Activated CD4-positive, alpha-beta T cell treated with anti-CD3 and anti-CD28 coated beads, Interleukin-2, Interleukin-4, amounts not matched to agents 100 ng/mL and 50 ng/mL, durations not matched to agents 16 hours and 8 hours (primary cell): ENCODE results near the gene BRCC3.
"Not testable (repeated sequence)": the region's sequence is repeated elsewhere in the genome, so short reads cannot be mapped to it uniquely, and the experiment has no call there.

Source experiments
- DNase-seq: peaks from one replicate; pipeline ENCODE4 v3.0.0-alpha.2; 2020; ENCODE audit warnings: low spot score

Gene BRCC3

GRCh38 chrX:155144926-155145325 is 73.6 kb downstream of the BRCC3 start:
- no peak for DNase-seq

GRCh38 chrX:155147612-155148011 is 76.3 kb downstream of the BRCC3 start:
- DNase-seq: not testable (repeated sequence)

GRCh38 chrX:155148166-155148565 is 76.9 kb downstream of the BRCC3 start:
- DNase-seq: not testable (repeated sequence)

GRCh38 chrX:155148724-155149537 is 77.6 kb downstream of the BRCC3 start:
- DNase-seq: peak; percentile 39

- DNase-seq: no peak
Observed at GRCh38 chrX:155169881-155170280, 98.6 kb downstream of the BRCC3 start.
